B cell (primary cell): ENCODE results near the gene LYRM1. TPM values are rescaled to one million over a fixed set of nuclear protein-coding genes. Genes with fewer than 3 reads are reported as not detected.

Source experiments
- ATAC-seq: fragments of 200-7000 bp; cut with Tn5 transposase; one replicate; pipeline ENCODE4 v1.10.0; 2021; ENCODE audit warnings: low read depth, mild to moderate bottlenecking, moderate number of reproducible peaks, moderate library complexity
- CTCF ChIA-PET: fragments of 350-600 bp; sonication (Branson Sonifier 250); formaldehyde crosslinking; loops from one replicate; lab custom pipeline; 2021; ENCODE audit warnings: antibody characterized with exemption, inconsistent platforms; lab: Charles Lee
- POLR2A ChIA-PET: fragments of 350-600 bp; sonication (Branson Sonifier 250); formaldehyde crosslinking; loops from one replicate; lab custom pipeline; 2021; ENCODE audit warnings: antibody characterized with exemption; lab: Charles Lee
- DNase-seq: peaks from one replicate; pipeline ENCODE4 v3.0.0; 2013
- H2AFZ ChIP-seq: 2 replicates; pipeline ENCODE4 v1.6.1; 2012; ENCODE audit warnings: mild to moderate bottlenecking, low read depth, low read length; ENCODE audit not compliant: insufficient read depth, poor library complexity, severe bottlenecking
- H3K27ac ChIP-seq, 2 donors: 1 replicate in 1 of 2; 2 replicates in 1 of 2; pipeline ENCODE4 v1.5.1; 2012 to 2013; ENCODE audit warnings: low read length in 2 of 2, mild to moderate bottlenecking in 2 of 2, moderate library complexity in 1 of 2
- H3K27me3 ChIP-seq, 4 experiments: fragments of 200-600 bp in 1 of 4; sonication (generic) in 1 of 4; replicated peaks in 1 of 4; 1 replicate in 2 of 4; 2 replicates in 2 of 4; pipeline versions ENCODE4 v1.6.1 to v1.7.0; 2013 to 2016; ENCODE audit warnings: low read length in 3 of 4, mild to moderate bottlenecking in 2 of 4, mixed read lengths in 1 of 4, moderate library complexity in 1 of 4; ENCODE audit not compliant: insufficient read depth in 4 of 4, control insufficient read depth in 3 of 4; ENCODE audit errors: control extremely low read depth in 1 of 4
- H3K36me3 ChIP-seq, 2 experiments: replicated peaks in 1 of 2; 1 replicate in 1 of 2; 2 replicates in 1 of 2; pipeline versions ENCODE4 v1.6.1 to v1.7.1; 2013; ENCODE audit warnings: low read length in 1 of 2; ENCODE audit not compliant: insufficient read depth in 2 of 2, control insufficient read depth in 1 of 2; ENCODE audit errors: control extremely low read depth in 1 of 2, extremely low read depth in 1 of 2
- H3K4me1 ChIP-seq, 2 donors: fragments of 200-600 bp in 1 of 2; sonication (generic) in 1 of 2; 1 replicate in 1 of 2; 2 replicates in 1 of 2; pipeline versions ENCODE4 v1.5.1 to v1.6.1; 2013 to 2017; ENCODE audit warnings: low read length in 2 of 2; ENCODE audit not compliant: control insufficient read depth in 2 of 2, insufficient read depth in 2 of 2
- H3K4me2 ChIP-seq: replicated peaks from 2 replicates; pipeline ENCODE3; 2012; ENCODE audit warnings: mild to moderate bottlenecking, low read depth, low read length; ENCODE audit not compliant: poor library complexity, severe bottlenecking
- H3K4me3 ChIP-seq, 5 experiments: fragments of 200-600 bp in 1 of 5; sonication (generic) in 1 of 5; 1 replicate in 3 of 5; 2 replicates in 2 of 5; pipeline versions ENCODE4 v1.5.1 to v1.7.0; 2011 to 2016; ENCODE audit warnings: low read length in 4 of 5, mild to moderate bottlenecking in 4 of 5, low read depth in 2 of 5, control low read depth in 1 of 5, moderate library complexity in 1 of 5; ENCODE audit not compliant: insufficient read depth in 1 of 5; ENCODE audit errors: control extremely low read depth in 1 of 5, extremely low read depth in 1 of 5
- H3K79me2 ChIP-seq: fragments of 200-600 bp; sonication (generic); one replicate; pipeline ENCODE4 v1.6.0; 2016; ENCODE audit warnings: low read length; ENCODE audit not compliant: control insufficient read depth, insufficient read depth
- H3K9ac ChIP-seq: fragments of 200-600 bp; sonication (generic); 2 replicates; pipeline ENCODE4 v1.6.1; 2017; ENCODE audit warnings: mild to moderate bottlenecking, low read length, moderate library complexity
- H3K9me3 ChIP-seq, 3 donors: one replicate each; pipeline versions ENCODE4 v1.6.1 to v1.7.1; 2013; ENCODE audit warnings: low read length in 2 of 3; ENCODE audit not compliant: control insufficient read depth in 2 of 3, insufficient read depth in 1 of 3; ENCODE audit errors: control extremely low read depth in 1 of 3
- H4K20me1 ChIP-seq: 2 replicates; pipeline ENCODE4 v1.6.0; 2012; ENCODE audit warnings: mild to moderate bottlenecking, low read length; ENCODE audit not compliant: insufficient read depth, control insufficient read depth, poor library complexity, severe bottlenecking
- H3K27ac Mint-ChIP-seq: one replicate; pipeline ENCODE4 v1.8.0; 2021; ENCODE audit warnings: mixed read lengths
- H3K27me3 Mint-ChIP-seq: one replicate; pipeline ENCODE4 v1.8.0; 2021; ENCODE audit warnings: mixed read lengths
- H3K4me1 Mint-ChIP-seq: one replicate; pipeline ENCODE4 v1.8.0; 2021; ENCODE audit warnings: mixed read lengths
- H3K4me3 Mint-ChIP-seq: one replicate; pipeline ENCODE4 v1.8.0; 2021; ENCODE audit warnings: mixed read lengths
- H3K9me3 Mint-ChIP-seq: one replicate; pipeline ENCODE4 v1.8.0; 2022; ENCODE audit warnings: mixed read lengths; ENCODE audit not compliant: insufficient read depth
- EZH2 ChIP-seq: IDR thresholded peaks from 2 replicates; pipeline ENCODE4 v1.6.1; 2012; ENCODE audit warnings: borderline replicate concordance, low read depth, mild to moderate bottlenecking, moderate library complexity, low read length; ENCODE audit not compliant: insufficient read depth, poor library complexity, severe bottlenecking
- WGBS: methylation state at CpG from one replicate; pipeline ENCODE4 v1.1.5; 2013; ENCODE audit warnings: missing lambda C conversion rate; ENCODE audit not compliant: insufficient coverage; 5-methylcytosine and 5-hydroxymethylcytosine counted together
- intact Hi-C: fragments of 100-400 bp; cut with micrococcal nuclease; formaldehyde crosslinking; loops from one replicate; pipeline ENCODE4 v1.10.0; 2022
- polyA plus RNA-seq: library from polyadenylated mRNA; depleted of rRNA; stranded (reverse); fragments of >200 nt; gene quantifications from 2 replicates; pipeline ENCODE4 v1.2.3, GENCODE V29; 2012
- total RNA-seq, 2 donors: library from RNA; stranded (reverse); fragments of 120-200 nt in 1 of 2; gene quantifications; 1 replicate in 1 of 2; 2 replicates in 1 of 2; pipeline versions ENCODE4 v1.2.3 to v1.2.4, GENCODE V29; 2013 to 2022
- TF ChIP-seq, protein P1 (sequence below): fragments of 200-600 bp; IDR thresholded peaks from one replicate; pipeline ENCODE4 v1.8.0; 2022; ENCODE audit warnings: antibody characterized with exemption, mild to moderate bottlenecking

The LYRM1 gene
- total and polyA plus RNA-seq, 2 donors (not counting 1 experiment from before 2014, with no cell fraction given), result 20.0 to 21.8 TPM

DNA sequence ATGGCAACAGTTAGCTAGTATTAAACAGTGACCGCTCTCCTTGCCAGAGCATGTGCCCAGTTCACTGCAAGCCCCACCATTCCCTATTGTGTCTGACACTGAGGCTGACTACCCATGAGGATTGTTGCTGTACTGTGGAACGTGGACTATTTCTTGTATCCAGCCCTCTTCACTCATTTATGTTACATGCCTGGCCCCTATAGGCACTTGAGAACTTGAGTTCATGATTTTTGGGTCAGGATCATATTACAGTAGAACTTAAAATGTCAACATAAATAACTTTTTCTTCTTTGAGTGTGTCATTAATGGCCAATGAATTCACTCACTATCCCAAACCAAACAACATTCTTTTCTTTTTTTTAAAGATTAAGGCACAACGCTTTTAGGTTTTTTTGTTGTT is 55.7 kb downstream of the LYRM1 start:
- Mint-ChIP-seq H3K4me3 (no peak overlapping the region), H3K9me3 (no peaks in the 10 kb centered on the region), H3K4me1 (no peaks in the 10 kb centered on the region), H3K27ac (no peak overlapping the region), H3K27me3 (peaks cover 7% of the 10 kb centered on the region)
- ChIA-PET POLR2A (no interaction called here), CTCF (no interaction called here)
- TF ChIP-seq, protein P1, sequence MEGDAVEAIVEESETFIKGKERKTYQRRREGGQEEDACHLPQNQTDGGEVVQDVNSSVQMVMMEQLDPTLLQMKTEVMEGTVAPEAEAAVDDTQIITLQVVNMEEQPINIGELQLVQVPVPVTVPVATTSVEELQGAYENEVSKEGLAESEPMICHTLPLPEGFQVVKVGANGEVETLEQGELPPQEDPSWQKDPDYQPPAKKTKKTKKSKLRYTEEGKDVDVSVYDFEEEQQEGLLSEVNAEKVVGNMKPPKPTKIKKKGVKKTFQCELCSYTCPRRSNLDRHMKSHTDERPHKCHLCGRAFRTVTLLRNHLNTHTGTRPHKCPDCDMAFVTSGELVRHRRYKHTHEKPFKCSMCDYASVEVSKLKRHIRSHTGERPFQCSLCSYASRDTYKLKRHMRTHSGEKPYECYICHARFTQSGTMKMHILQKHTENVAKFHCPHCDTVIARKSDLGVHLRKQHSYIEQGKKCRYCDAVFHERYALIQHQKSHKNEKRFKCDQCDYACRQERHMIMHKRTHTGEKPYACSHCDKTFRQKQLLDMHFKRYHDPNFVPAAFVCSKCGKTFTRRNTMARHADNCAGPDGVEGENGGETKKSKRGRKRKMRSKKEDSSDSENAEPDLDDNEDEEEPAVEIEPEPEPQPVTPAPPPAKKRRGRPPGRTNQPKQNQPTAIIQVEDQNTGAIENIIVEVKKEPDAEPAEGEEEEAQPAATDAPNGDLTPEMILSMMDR, result no peak
- no peak for TF ChIP-seq EZH2
- DNase-seq, result no peak
- no peaks in the 10 kb centered on the region for H3K4me1 ChIP-seq
- H2AFZ ChIP-seq, result no peak overlapping the region
- H3K4me3 ChIP-seq, result no peak overlapping the region
- no peaks in the 10 kb centered on the region for H3K36me3 ChIP-seq
- no peaks in the 10 kb centered on the region for H3K79me2 ChIP-seq
- H3K27me3 ChIP-seq, result peaks cover 0 to 2% (median 0%) of the 10 kb centered on the region in 4 experiments
- H3K27ac ChIP-seq, result no peak overlapping the region
- ATAC-seq, result no peak
- WGBS, result no CpG with 5 or more reads among the region's 3 CpGs
- no peak overlapping the region for H3K4me2 ChIP-seq
- intact Hi-C loops, result no loop called here
- H3K9me3 ChIP-seq, result no peaks in the 10 kb centered on the region
- no peak overlapping the region for H3K9ac ChIP-seq
- H4K20me1 ChIP-seq, result no peaks in the 10 kb centered on the region

GRCh38 chr16:20957153-20957552 is 56.6 kb downstream of the LYRM1 start:
- no CpG with 5 or more reads among the region's 3 CpGs for WGBS
- TF ChIP-seq, protein P1, result no peak
- no peak for TF ChIP-seq EZH2
- H3K27me3 Mint-ChIP-seq, result peaks cover 6% of the 10 kb centered on the region
- no peaks in the 10 kb centered on the region for H3K9me3 Mint-ChIP-seq
- CTCF ChIA-PET, result no interaction called here
- no peak overlapping the region for H3K27ac Mint-ChIP-seq
- DNase-seq (no peak), ATAC-seq (no peak)
- POLR2A ChIA-PET, result no interaction called here
- Histone ChIP-seq H3K4me2 (no peak overlapping the region), H3K27ac (no peak overlapping the region), H3K9me3 (no peaks in the 10 kb centered on the region), H3K4me3 (no peak overlapping the region), H3K27me3 (peaks cover 0 to 2% (median 0%) of the 10 kb centered on the region in 4 experiments), H3K36me3 (no peaks in the 10 kb centered on the region), H2AFZ (no peak overlapping the region), H4K20me1 (no peaks in the 10 kb centered on the region), H3K4me1 (no peaks in the 10 kb centered on the region), H3K79me2 (no peaks in the 10 kb centered on the region), H3K9ac (no peak overlapping the region)
- H3K4me3 Mint-ChIP-seq, result no peak overlapping the region
- intact Hi-C loops, result no loop called here
- no peaks in the 10 kb centered on the region for H3K4me1 Mint-ChIP-seq
